ENCODE data around the gene RNF222. TPM values are rescaled to one million over a fixed set of nuclear protein-coding genes. Genes with fewer than 3 reads are reported as not detected.

Gene RNF222
- polyA plus RNA-seq, 1 of the 3 experiments (the other 2 are of a cell fraction): not detected

- no peaks in the 10 kb centered on the region for H3K9me2 ChIP-seq
Observed at GRCh38 chr17:8391711-8392110, 5.9 kb downstream of the RNF222 start.

GRCh38 chr17:8387914-8388651 lies 9.5 kb downstream of the RNF222 start:
- H3K9me3 ChIP-seq: no peaks in the 10 kb centered on the region
- no peak overlapping the region for H3K9ac ChIP-seq
- ChIA-PET POLR2A (no interaction called here), CTCF (interaction anchor here (1.1 to 1.8 kb wide), 2 partner anchors 22 to 358 kb away, joined by 3 to 4 read pairs; no protein-coding TSS in a partner anchor)
- no peaks in the 10 kb centered on the region for H3K36me3 ChIP-seq (replicated peaks in 1 of 2; ENCODE audit: control insufficient read depth in 1 of 2, insufficient read depth in 2 of 2, low read length in 1 of 2)
- no peaks in the 10 kb centered on the region; the same call in 1 of the 2 replicates for H3K79me2 ChIP-seq (ENCODE audit: insufficient read depth)
- WGBS (ENCODE audit: low lambda C conversion rate): 96% methylated on average over 7 of the region's 7 CpGs
- H3K9me2 ChIP-seq: no peaks in the 10 kb centered on the region
- H3K4me1 ChIP-seq (ENCODE audit: control insufficient read depth in 1 of 2, insufficient read depth in 2 of 2, low read depth in 1 of 2, low read length in 1 of 2): peaks cover 8 to 11% of the 10 kb centered on the region in 2 experiments; a peak in 2 of 4 replicates
- no peak overlapping the region for H3K4me2 ChIP-seq
- no peaks in the 10 kb centered on the region for H3K27me3 ChIP-seq (ENCODE audit: insufficient read depth)
- no peaks in the 10 kb centered on the region for H4K20me1 ChIP-seq (ENCODE audit: insufficient read depth)
- H3K27ac ChIP-seq (ENCODE audit: low read depth in 2 of 2, low read length in 1 of 2): no peak overlapping the region
- H3K4me3 ChIP-seq (ENCODE audit: low read depth in 2 of 2, low read length in 1 of 2): no peak overlapping the region
- H3F3A ChIP-seq (replicated peaks; ENCODE audit: insufficient read depth): peaks cover 18% of the 10 kb centered on the region
- H2AFZ ChIP-seq (ENCODE audit: low read depth): no peak overlapping the region
- no peak for DNase-seq
- no peak for TF ChIP-seq NFIC (IDR thresholded peaks at IDR 0.05; ENCODE audit: borderline replicate concordance)
- no peak for TF ChIP-seq CHD2 (IDR thresholded peaks at IDR 0.05; ENCODE audit: low read length, partially characterized antibody)
- no peak for TF ChIP-seq PBX3 (IDR thresholded peaks at IDR 0.05)
- no peak for TF ChIP-seq FOXM1 (IDR thresholded peaks at IDR 0.05; ENCODE audit: low read depth)
- no peak for TF ChIP-seq EP300 (IDR thresholded peaks at IDR 0.05; ENCODE audit: borderline replicate concordance in 1 of 2, low read depth in 1 of 2, low read length in 1 of 2)
- no peak for TF ChIP-seq TEAD4 (IDR thresholded peaks at IDR 0.05; ENCODE audit: borderline replicate concordance, insufficient read depth)
- TF ChIP-seq JUND (IDR thresholded peaks at IDR 0.05): no peak
- no peak for TF ChIP-seq FOXJ3 (CRISPR knock-in tag; IDR thresholded peaks at IDR 0.05)
- TF ChIP-seq TCF12 (IDR thresholded peaks at IDR 0.05): no peak
- TF ChIP-seq ZBTB33 (IDR thresholded peaks at IDR 0.05; ENCODE audit: borderline replicate concordance, low read depth): no peak

More at GRCh38 chr17:8391711-8392110, 5.9 kb downstream of the RNF222 start:
- no peak overlapping the region for H3K4me2 ChIP-seq
- H4K20me1 ChIP-seq (ENCODE audit: insufficient read depth): no peaks in the 10 kb centered on the region
- TF ChIP-seq USF2 (IDR thresholded peaks at IDR 0.05; ENCODE audit: borderline replicate concordance, low read depth, low read length) (no peak), FOXM1 (IDR thresholded peaks at IDR 0.05; ENCODE audit: low read depth) (no peak), RCOR1 (IDR thresholded peaks at IDR 0.05; ENCODE audit: low read length) (no peak), GATA2 (CRISPR knock-in tag; IDR thresholded peaks at IDR 0.05) (no peak), TCF12 (IDR thresholded peaks at IDR 0.05) (no peak), CHD2 (IDR thresholded peaks at IDR 0.05; ENCODE audit: low read length, partially characterized antibody) (no peak), SMC3 (IDR thresholded peaks at IDR 0.05; ENCODE audit: low read depth, low read length) (no peak), IRF3 (IDR thresholded peaks at IDR 0.05; ENCODE audit: low read depth, low read length) (no peak), RXRA (IDR thresholded peaks at IDR 0.05; ENCODE audit: borderline replicate concordance, low read depth) (no peak), ELF1 (IDR thresholded peaks at IDR 0.05) (no peak), TAF1 (IDR thresholded peaks at IDR 0.05; ENCODE audit: borderline replicate concordance, low read depth, low read length) (no peak)
- POLR2A ChIA-PET: interaction anchor here (1.0 kb wide), 1 partner anchor 8 kb away, joined by 3 read pairs; no protein-coding TSS in a partner anchor
- no peak overlapping the region for H3K4me3 ChIP-seq (ENCODE audit: low read depth in 2 of 2, low read length in 1 of 2)
- no peak overlapping the region for H3K9ac ChIP-seq
- peaks cover 12% of the 10 kb centered on the region; the same call in 1 of the 2 replicates for H3K27me3 ChIP-seq (ENCODE audit: insufficient read depth)
- no peak for DNase-seq
- no peak overlapping the region for H2AFZ ChIP-seq (ENCODE audit: low read depth)
- 55% methylated on average over 6 of the region's 9 CpGs for WGBS (ENCODE audit: low lambda C conversion rate)
- H3K27ac ChIP-seq (ENCODE audit: low read depth in 2 of 2, low read length in 1 of 2): no peak overlapping the region
- no peaks in the 10 kb centered on the region; the same call in 1 of the 2 replicates for H3K79me2 ChIP-seq (ENCODE audit: insufficient read depth)
- CTCF ChIA-PET: interaction anchor here (1.2 to 2.2 kb wide), 3 partner anchors 8 to 354 kb away, joined by 3 to 14 read pairs (median 7); no protein-coding TSS in a partner anchor
- H3K9me3 ChIP-seq: no peaks in the 10 kb centered on the region
- no peaks in the 10 kb centered on the region; a peak in 1 of 4 replicates for H3K4me1 ChIP-seq (ENCODE audit: control insufficient read depth in 1 of 2, insufficient read depth in 2 of 2, low read depth in 1 of 2, low read length in 1 of 2)
- H3F3A ChIP-seq (replicated peaks; ENCODE audit: insufficient read depth): peaks cover 3% of the 10 kb centered on the region
- no peaks in the 10 kb centered on the region for H3K36me3 ChIP-seq (replicated peaks in 1 of 2; ENCODE audit: control insufficient read depth in 1 of 2, insufficient read depth in 2 of 2, low read length in 1 of 2)

Measured in SK-N-SH (cell line).